Calu3 (cell line): ENCODE measurements around the gene STAC3. TPM values are rescaled to one million over a fixed set of nuclear protein-coding genes. Genes with fewer than 3 reads are reported as not detected.
"Not testable (repeated sequence)": the region's sequence is repeated elsewhere in the genome, so short reads cannot be mapped to it uniquely, and the experiment has no call there.

Experiments used
- BruUV-seq: library from RNA; stranded (reverse); fragments of 400-500 nt; replicated peaks from 2 replicates; lab custom pipeline; 2021; lab: Mats Ljungman, UMichigan
- CTCF ChIA-PET: fragments of 300-600 bp; sonication (Branson Sonifier 250); formaldehyde crosslinking; loops from one replicate; lab custom pipeline; 2022; ENCODE audit warnings: antibody characterized with exemption; lab: Charles Lee
- DNase-seq: peaks from one replicate; pipeline ENCODE4 v3.0.0; 2022
- H3K27ac Mint-ChIP-seq: one replicate; pipeline ENCODE4 v1.8.0; 2022; ENCODE audit warnings: mixed read lengths; ENCODE audit not compliant: unreplicated experiment
- H3K27me3 Mint-ChIP-seq: one replicate; pipeline ENCODE4 v1.8.0; 2022; ENCODE audit warnings: mixed read lengths; ENCODE audit not compliant: unreplicated experiment
- H3K36me3 Mint-ChIP-seq: one replicate; pipeline ENCODE4 v1.8.0; 2022; ENCODE audit warnings: mild to moderate bottlenecking, moderate library complexity, mixed read lengths; ENCODE audit not compliant: insufficient read depth, unreplicated experiment
- H3K4me1 Mint-ChIP-seq: one replicate; pipeline ENCODE4 v1.8.0; 2022; ENCODE audit warnings: mild to moderate bottlenecking, low read depth, mixed read lengths; ENCODE audit not compliant: unreplicated experiment
- H3K4me3 Mint-ChIP-seq: one replicate; pipeline ENCODE4 v1.8.0; 2022; ENCODE audit warnings: mild to moderate bottlenecking, low read depth, moderate library complexity, mixed read lengths; ENCODE audit not compliant: unreplicated experiment
- H3K9me3 Mint-ChIP-seq: one replicate; pipeline ENCODE4 v1.8.0; 2022; ENCODE audit warnings: low read depth, mixed read lengths; ENCODE audit not compliant: unreplicated experiment
- intact Hi-C: fragments of 100-400 bp; cut with micrococcal nuclease; formaldehyde crosslinking; loops from one replicate; pipeline ENCODE4 v1.10.0; 2022; ENCODE audit not compliant: unreplicated experiment
- total RNA-seq: library from RNA; stranded (reverse); gene quantifications from 2 replicates; pipeline ENCODE4 v1.2.3, GENCODE V29; 2022
- TF ChIP-seq, protein P1 (sequence below): fragments of 200-600 bp; IDR thresholded peaks from one replicate; pipeline ENCODE4 v1.8.0; 2022; ENCODE audit warnings: antibody characterized with exemption; ENCODE audit not compliant: unreplicated experiment

STAC3 gene
- total RNA-seq, 1 experiment from 2014 or later = 5.0 TPM

GRCh38 chr12:57280211-57281062, 29.4 kb upstream of the STAC3 start:
- intact Hi-C loops = no loop called here
- Mint-ChIP-seq H3K4me3 (peak overlapping the region; percentile 53), H3K4me1 (peaks cover 24% of the 10 kb centered on the region), H3K36me3 (peaks cover 37% of the 10 kb centered on the region), H3K27me3 (no peaks in the 10 kb centered on the region), H3K27ac (peak overlapping the region; percentile 90), H3K9me3 (no peaks in the 10 kb centered on the region)
- CTCF ChIA-PET = no interaction called here
- peak; percentile 79 for DNase-seq
- BruUV-seq = no TSS peak
- TF ChIP-seq, protein P1, sequence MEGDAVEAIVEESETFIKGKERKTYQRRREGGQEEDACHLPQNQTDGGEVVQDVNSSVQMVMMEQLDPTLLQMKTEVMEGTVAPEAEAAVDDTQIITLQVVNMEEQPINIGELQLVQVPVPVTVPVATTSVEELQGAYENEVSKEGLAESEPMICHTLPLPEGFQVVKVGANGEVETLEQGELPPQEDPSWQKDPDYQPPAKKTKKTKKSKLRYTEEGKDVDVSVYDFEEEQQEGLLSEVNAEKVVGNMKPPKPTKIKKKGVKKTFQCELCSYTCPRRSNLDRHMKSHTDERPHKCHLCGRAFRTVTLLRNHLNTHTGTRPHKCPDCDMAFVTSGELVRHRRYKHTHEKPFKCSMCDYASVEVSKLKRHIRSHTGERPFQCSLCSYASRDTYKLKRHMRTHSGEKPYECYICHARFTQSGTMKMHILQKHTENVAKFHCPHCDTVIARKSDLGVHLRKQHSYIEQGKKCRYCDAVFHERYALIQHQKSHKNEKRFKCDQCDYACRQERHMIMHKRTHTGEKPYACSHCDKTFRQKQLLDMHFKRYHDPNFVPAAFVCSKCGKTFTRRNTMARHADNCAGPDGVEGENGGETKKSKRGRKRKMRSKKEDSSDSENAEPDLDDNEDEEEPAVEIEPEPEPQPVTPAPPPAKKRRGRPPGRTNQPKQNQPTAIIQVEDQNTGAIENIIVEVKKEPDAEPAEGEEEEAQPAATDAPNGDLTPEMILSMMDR = no peak

GRCh38 chr12:57278465-57279381, 27.7 kb upstream of the STAC3 start:
- Mint-ChIP-seq H3K36me3 (peaks cover 37% of the 10 kb centered on the region), H3K27me3 (no peaks in the 10 kb centered on the region), H3K27ac (no peak overlapping the region), H3K4me3 (no peak overlapping the region), H3K4me1 (peaks cover 22% of the 10 kb centered on the region), H3K9me3 (no peaks in the 10 kb centered on the region)
- no peak for DNase-seq
- intact Hi-C loops = no loop called here
- TF ChIP-seq, protein P1 = no peak
- BruUV-seq = no TSS peak
- CTCF ChIA-PET = no interaction called here

GRCh38 chr12:57276935-57277563, 26.1 kb upstream of the STAC3 start:
- CTCF ChIA-PET = interaction anchor here (0.6 to 1.0 kb wide), 5 partner anchors 11 to 242 kb away, joined by 3 to 10 read pairs (median 4); no protein-coding TSS in a partner anchor
- H3K27me3 Mint-ChIP-seq = no peaks in the 10 kb centered on the region
- no peak overlapping the region for H3K27ac Mint-ChIP-seq
- H3K4me1 Mint-ChIP-seq = peaks cover 15% of the 10 kb centered on the region
- no peaks in the 10 kb centered on the region for H3K9me3 Mint-ChIP-seq
- peaks cover 36% of the 10 kb centered on the region for H3K36me3 Mint-ChIP-seq
- TF ChIP-seq, protein P1 = peak; percentile 18
- intact Hi-C loops = no loop called here
- peak; percentile 36 for DNase-seq
- H3K4me3 Mint-ChIP-seq = no peak overlapping the region
- BruUV-seq = no TSS peak

DNA sequence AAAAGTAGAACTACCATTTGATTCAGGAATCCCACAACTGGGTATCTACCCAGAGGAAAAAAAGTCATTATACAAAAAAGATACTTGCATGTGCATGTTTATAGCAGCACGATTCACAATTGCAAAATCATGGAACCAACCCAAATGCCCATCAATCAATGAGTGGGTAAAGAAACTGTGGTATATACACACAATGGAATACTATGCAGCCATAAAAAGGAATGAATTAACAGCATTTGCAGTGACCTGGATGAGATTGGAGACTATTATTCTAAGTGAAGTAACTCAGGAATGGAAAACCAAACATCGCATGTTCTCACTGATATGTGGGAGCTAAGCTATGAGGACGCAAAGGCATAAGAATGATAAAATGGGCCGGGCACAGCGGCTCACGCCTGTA, 25.2 kb upstream of the STAC3 start:
- intact Hi-C loops, H3K27me3 Mint-ChIP-seq, BruUV-seq, H3K27ac Mint-ChIP-seq, DNase-seq, H3K4me3 Mint-ChIP-seq, H3K9me3 Mint-ChIP-seq: not testable (repeated sequence)
- peaks cover 29% of the 10 kb centered on the region for H3K36me3 Mint-ChIP-seq
- CTCF ChIA-PET = interaction anchor here (0.7 to 1.0 kb wide), 2 partner anchors 12 to 167 kb away, joined by 8 to 10 read pairs; no protein-coding TSS in a partner anchor
- H3K4me1 Mint-ChIP-seq = peaks cover 15% of the 10 kb centered on the region
